Measurements from ENCODE around the gene AVPI1.

DNA sequence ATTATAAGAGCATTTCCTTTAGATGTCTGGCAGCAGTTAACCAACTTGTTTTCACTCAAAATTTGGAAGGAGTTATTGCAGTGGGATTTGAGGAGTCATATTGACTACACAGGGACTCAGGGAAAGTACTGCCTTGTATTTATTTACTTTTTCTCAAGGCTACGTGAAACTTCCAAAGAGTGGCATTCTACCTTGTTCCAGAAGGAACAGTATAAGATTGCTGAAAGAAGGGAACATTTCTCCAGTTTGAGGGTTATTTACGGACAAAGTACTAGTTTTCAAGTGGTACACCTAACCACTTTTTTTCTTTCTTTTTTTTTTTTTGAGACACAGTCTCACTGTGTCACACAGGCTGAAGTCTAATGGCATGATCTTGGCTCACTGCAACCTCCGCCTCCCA lies 58.8 kb downstream of the AVPI1 start:
- TF ChIP-seq EP300 (IDR thresholded peaks at IDR 0.05): no peak
- TF ChIP-seq POLR2A (IDR thresholded peaks at IDR 0.05): no peak
- TF ChIP-seq, protein P1, sequence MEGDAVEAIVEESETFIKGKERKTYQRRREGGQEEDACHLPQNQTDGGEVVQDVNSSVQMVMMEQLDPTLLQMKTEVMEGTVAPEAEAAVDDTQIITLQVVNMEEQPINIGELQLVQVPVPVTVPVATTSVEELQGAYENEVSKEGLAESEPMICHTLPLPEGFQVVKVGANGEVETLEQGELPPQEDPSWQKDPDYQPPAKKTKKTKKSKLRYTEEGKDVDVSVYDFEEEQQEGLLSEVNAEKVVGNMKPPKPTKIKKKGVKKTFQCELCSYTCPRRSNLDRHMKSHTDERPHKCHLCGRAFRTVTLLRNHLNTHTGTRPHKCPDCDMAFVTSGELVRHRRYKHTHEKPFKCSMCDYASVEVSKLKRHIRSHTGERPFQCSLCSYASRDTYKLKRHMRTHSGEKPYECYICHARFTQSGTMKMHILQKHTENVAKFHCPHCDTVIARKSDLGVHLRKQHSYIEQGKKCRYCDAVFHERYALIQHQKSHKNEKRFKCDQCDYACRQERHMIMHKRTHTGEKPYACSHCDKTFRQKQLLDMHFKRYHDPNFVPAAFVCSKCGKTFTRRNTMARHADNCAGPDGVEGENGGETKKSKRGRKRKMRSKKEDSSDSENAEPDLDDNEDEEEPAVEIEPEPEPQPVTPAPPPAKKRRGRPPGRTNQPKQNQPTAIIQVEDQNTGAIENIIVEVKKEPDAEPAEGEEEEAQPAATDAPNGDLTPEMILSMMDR (IDR thresholded peaks at IDR 0.05): no peak
